BE2C (cell line): ENCODE results near the gene ELK1.

ENCODE experiments used
- DNase-seq: peaks from one replicate; pipeline ENCODE4 v3.0.0-alpha.2; 2020
- H3K27me3 ChIP-seq: fragments of 250-450 bp; sonication (Bioruptor Pico); 2 replicates; pipeline ENCODE4 v1.5.1; 2020; ENCODE audit warnings: mild to moderate bottlenecking
- H3K36me3 ChIP-seq: fragments of 250-450 bp; sonication (Bioruptor Pico); 2 replicates; pipeline ENCODE4 v1.5.1; 2020; ENCODE audit warnings: mild to moderate bottlenecking
- H3K4me1 ChIP-seq: fragments of 250-450 bp; sonication (Bioruptor Pico); 2 replicates; pipeline ENCODE4 v1.5.1; 2020
- H3K4me3 ChIP-seq: 2 replicates; pipeline ENCODE4 v1.5.1; 2011; ENCODE audit warnings: low read depth, low read length
- H3K9me3 ChIP-seq: fragments of 250-450 bp; sonication (Bioruptor Pico); 2 replicates; pipeline ENCODE4 v1.5.1; 2020
- TF ChIP-seq, protein P1 (sequence below): IDR thresholded peaks from 2 replicates; pipeline ENCODE4 v1.5.1; 2012; ENCODE audit warnings: mild to moderate bottlenecking, low read depth, low read length

Gene ELK1

DNA sequence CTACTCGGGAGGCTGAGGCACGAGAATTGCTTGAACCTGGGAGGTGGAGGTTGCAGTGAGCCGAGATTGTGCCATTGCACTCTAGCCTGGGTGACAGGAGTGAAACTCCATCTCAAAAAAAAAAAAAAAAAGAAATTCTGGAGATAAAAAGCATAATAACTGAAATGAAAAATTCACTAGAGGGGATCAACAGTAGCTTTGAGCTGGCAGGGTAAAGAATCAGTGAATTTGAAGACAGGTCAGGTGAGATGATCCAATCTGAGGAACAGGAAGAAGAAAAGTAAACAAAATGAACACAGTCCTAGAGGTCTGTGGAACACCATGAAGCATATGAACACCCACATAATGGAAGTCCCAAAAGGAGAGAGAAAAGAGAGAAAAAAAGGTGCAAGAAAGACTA lies 53.1 kb downstream of the ELK1 start:
- no peaks in the 10 kb centered on the region for H3K27me3 ChIP-seq
- no peaks in the 10 kb centered on the region for H3K9me3 ChIP-seq
- no peak for DNase-seq
- TF ChIP-seq, protein P1, sequence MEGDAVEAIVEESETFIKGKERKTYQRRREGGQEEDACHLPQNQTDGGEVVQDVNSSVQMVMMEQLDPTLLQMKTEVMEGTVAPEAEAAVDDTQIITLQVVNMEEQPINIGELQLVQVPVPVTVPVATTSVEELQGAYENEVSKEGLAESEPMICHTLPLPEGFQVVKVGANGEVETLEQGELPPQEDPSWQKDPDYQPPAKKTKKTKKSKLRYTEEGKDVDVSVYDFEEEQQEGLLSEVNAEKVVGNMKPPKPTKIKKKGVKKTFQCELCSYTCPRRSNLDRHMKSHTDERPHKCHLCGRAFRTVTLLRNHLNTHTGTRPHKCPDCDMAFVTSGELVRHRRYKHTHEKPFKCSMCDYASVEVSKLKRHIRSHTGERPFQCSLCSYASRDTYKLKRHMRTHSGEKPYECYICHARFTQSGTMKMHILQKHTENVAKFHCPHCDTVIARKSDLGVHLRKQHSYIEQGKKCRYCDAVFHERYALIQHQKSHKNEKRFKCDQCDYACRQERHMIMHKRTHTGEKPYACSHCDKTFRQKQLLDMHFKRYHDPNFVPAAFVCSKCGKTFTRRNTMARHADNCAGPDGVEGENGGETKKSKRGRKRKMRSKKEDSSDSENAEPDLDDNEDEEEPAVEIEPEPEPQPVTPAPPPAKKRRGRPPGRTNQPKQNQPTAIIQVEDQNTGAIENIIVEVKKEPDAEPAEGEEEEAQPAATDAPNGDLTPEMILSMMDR = no peak
- no peak overlapping the region for H3K4me3 ChIP-seq
- H3K4me1 ChIP-seq = no peaks in the 10 kb centered on the region
- H3K36me3 ChIP-seq = no peaks in the 10 kb centered on the region

DNA sequence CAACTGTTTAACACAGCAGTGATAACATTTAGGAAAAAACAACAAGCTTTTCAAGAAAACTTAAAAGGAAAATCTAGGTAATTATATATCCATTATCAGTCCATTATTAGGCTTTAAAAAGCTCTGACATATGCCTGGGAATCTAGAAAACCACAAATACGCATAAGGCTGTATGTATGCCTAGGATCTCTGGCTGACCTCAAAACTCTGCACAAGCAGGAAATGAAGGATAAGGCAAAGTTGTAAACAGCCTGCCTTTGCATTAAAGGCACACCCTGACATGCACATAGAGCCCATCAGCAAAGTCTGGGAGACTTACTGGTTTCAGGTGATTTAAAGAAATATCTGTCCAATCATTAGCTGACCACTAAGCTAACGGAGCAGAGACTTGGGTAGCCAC lies 54.1 kb downstream of the ELK1 start:
- H3K36me3 ChIP-seq = no peaks in the 10 kb centered on the region
- no peaks in the 10 kb centered on the region for H3K27me3 ChIP-seq
- no peak for DNase-seq
- no peaks in the 10 kb centered on the region for H3K9me3 ChIP-seq
- H3K4me3 ChIP-seq = no peak overlapping the region
- TF ChIP-seq, protein P1 = no peak
- H3K4me1 ChIP-seq = no peaks in the 10 kb centered on the region

DNA sequence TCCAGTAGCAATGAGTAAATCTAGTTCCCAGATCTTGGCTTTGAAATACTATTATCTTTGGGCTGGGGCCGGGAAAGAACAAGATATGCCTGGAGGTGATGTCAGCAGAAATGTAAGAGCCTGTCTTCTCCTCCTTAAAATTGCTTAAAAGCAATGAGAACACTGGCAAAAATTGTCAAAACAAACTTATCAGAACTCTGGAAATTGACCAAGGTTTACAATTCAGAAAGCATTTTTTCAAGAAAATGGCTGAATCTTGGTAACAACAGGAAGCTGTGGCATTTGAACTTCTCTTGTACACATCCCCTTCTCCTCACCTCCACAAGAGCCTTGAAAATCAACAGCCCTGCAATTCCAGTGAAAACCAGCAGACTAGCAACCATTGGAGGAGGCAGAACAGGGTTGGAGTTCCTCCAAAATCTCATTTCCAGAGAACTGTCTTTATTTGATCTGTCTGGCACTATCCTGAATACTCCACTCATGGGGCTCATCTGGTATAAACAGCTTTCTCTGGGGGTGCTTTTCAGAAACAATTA lies 54.6 kb downstream of the ELK1 start:
- Histone ChIP-seq H3K27me3 (no peaks in the 10 kb centered on the region), H3K4me3 (no peak overlapping the region), H3K4me1 (no peaks in the 10 kb centered on the region), H3K9me3 (no peaks in the 10 kb centered on the region), H3K36me3 (no peaks in the 10 kb centered on the region)
- TF ChIP-seq, protein P1 = no peak
- DNase-seq = no peak

DNA sequence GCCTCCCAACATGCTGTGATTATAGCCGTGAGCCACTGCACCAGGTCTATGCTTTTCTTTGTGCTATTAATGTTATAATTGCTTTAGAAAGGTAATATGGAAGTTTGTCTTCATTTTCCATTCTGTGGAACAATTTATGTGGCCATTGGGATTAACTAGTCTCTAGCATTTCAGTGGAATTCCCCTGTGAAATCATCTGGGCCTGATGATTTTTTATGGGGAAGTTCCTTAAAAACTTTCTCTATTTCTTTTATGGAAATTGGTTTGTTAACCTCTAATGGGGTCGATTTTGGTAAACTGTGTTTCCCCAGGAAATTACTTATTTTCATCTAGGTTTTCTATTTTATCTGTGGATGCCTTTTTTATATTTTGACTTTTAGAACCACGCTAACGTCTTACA lies 56.8 kb downstream of the ELK1 start:
- no peak for DNase-seq
- no peaks in the 10 kb centered on the region for H3K36me3 ChIP-seq
- H3K9me3 ChIP-seq = no peaks in the 10 kb centered on the region
- no peak overlapping the region for H3K4me3 ChIP-seq
- H3K27me3 ChIP-seq = no peaks in the 10 kb centered on the region
- TF ChIP-seq, protein P1 = no peak
- no peaks in the 10 kb centered on the region for H3K4me1 ChIP-seq

DNA sequence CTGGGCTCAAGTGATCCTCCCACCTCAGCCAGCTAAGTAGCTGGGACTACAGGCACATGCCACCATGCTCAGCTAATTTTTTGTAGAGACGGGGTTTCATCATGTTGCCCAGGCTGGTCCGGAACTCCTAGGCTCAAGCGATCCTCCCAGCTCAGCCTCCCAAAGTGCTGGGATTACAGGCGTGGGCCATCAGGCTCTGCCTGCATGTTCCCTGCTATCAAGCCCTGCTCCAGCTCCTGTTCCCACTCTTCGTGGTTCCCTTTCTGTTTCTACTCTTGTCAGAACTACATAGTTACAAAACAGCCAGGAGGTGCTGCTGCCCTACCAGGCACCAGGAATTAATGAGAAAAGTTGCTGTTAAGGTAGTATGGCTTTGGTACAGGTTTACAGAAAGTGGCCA lies 59.4 kb downstream of the ELK1 start:
- DNase-seq = no peak

More for the DNA sequence above, 59.4 kb downstream of the ELK1 start:
- H3K4me1 ChIP-seq = no peaks in the 10 kb centered on the region
- H3K4me3 ChIP-seq = no peak overlapping the region
- TF ChIP-seq, protein P1 = no peak
- no peaks in the 10 kb centered on the region for H3K36me3 ChIP-seq
- no peaks in the 10 kb centered on the region for H3K9me3 ChIP-seq
- H3K27me3 ChIP-seq = no peaks in the 10 kb centered on the region
